RCC 7860 (cell line): Measurements from ENCODE around the gene UQCC3.
A peak's percentile ranks its signal among the peaks of the same experiment; 100 is the strongest.
"Not testable (repeated sequence)": the region's sequence is repeated elsewhere in the genome, so short reads cannot be mapped to it uniquely, and the experiment has no call there.

Source experiments
- DNase-seq: peaks from one replicate; pipeline ENCODE4 v3.0.0-alpha.2; 2015; ENCODE audit warnings: low spot score
- FAIRE-seq: peaks from 2 replicates; lab custom pipeline; 2012; peaks lifted over from hg19 to GRCh38; lab: Jason Lieb, UNC

The UQCC3 gene

DNA sequence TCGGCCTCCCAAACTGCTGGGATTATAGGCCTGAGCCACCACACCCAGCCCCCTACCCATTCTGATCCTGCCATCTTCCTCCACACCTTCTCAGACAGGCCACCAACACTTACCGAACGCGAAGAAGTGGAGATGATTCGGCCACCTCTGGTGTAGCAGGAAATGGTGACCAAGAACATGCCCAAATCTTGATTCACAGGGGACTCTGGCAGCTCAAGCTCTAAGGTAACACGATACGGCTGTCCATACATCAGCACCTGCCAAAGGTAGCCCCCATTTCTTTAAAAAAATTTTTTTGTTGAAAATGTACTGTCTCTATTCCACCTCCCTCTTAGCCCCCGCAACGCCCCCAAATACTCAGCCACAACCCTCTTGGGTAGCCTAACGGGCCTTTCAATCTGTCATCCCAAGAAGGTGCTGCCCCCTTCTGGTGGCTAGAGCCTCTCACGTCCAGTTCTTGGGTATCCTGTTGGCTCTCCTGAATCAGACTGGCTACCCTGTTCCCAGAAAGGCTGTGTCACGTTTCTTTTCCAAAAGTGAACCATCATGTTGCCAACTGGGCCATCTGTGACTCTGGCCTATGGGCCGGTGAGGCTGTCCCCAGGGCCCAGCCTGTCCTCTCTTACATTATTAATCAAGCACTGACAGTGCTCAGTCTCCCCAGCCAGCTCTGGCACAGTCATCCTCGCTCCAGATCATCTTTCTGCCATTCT is 23.1 kb downstream of the UQCC3 start:
- DNase-seq (peak; percentile 29), FAIRE-seq (no peak)

DNA sequence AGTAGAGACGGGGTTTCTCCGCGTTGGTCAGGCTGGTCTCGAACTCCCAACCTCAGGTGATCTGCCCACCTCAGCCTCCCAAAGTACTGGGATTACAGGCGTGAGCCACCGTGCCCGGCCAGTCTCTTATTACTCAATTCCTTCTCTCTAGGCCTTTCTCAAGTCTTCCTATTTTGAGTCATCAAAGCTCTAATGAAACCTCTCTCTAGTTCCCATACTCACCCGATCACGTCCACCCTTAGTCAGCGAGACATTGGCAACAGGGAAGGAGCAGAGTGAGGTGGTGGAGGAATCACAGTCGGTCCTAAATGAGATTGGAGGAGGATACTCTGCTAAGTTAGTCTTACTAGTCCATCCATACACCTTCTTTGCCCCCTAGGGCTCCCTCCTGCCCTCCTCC is 30.8 kb downstream of the UQCC3 start:
- no peak for DNase-seq
- FAIRE-seq: no peak

DNA sequence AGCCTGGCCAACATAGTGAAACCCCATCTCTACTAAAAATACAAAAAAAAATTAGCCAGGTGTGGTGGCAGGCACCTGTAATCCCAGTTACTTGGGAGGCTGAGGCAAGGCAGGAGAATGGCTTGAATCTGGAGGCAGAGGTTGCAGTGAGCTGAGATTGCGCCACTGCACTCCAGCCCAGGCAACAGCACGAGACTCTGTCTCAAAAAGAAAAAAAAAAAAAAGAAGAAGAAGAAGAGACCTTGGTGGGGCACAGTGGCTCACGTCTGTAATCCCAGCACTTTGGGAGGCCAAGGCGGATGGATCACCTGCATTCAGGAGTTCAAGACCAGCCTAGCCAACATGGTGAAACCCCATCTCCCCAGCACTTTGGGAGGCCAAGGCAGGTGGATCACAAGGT is 32.4 kb downstream of the UQCC3 start:
- FAIRE-seq, DNase-seq: not testable (repeated sequence)

DNA sequence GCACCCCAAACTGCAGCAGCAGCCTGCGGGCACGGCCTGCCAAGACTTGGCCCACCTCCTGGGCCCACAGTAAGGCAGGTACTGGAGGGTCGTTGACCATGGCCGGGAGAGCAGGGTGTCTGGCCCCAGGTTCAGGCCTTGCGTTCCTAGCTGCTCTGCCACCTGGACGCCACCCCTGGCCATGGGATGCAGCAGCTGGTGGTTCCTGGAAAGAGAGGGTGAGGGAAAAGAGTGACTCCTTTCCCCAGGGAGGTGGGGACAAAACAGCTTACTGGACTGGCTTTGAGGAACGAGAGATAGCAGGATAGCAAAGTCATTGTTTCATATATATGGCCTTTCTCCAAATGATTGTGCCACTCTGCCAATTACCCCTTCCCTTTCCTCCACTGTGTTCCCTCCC is 33.9 kb downstream of the UQCC3 start:
- DNase-seq (no peak), FAIRE-seq (no peak)

DNA sequence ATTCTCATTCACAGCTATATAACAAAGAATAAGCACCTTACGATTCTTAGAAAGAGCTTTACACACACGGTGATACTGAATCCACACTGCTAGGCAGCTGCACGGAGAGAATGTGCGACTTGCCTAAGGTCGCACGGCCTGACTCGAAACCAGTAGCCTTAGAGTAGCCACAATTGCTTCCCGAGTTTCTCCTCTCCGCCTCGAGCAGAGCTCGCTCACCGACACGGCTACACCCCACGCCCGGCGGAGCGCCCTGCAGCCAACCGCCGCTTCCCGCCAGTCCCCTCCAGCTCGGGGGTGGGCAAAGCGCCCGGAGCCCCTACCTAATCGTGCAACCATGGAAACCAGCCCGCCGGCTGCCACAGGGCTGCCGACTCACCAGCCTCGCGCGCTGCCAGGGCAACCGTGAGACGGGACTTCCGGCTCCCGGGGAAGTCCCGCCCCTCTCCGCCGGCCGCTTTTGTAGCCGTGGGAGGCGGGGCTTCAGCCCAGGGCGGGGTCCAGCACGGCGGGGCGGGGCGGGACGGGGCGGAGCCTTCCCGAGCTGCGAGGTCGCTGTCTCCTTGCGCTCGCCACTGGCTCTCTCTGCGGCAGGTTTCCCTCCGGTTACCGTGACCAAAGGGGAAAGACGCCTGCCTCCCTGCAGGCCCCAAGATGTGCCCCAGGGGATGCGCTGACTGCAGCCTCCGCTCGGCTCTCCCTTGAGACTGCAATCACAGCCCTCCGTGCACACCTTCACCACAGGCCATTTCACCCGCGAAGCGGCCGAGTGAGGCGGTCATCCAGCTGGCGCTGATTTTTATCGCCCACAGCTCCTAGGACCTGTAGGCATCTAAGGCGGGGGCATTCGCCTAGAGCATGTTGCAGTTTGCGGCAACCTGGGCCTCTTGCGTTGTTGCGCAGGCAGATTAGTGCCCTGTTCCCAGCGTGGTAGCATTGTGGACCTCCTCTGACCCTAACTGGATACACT is 34.7 kb downstream of the UQCC3 start:
- DNase-seq: peak; percentile 85
- FAIRE-seq: no peak

DNA sequence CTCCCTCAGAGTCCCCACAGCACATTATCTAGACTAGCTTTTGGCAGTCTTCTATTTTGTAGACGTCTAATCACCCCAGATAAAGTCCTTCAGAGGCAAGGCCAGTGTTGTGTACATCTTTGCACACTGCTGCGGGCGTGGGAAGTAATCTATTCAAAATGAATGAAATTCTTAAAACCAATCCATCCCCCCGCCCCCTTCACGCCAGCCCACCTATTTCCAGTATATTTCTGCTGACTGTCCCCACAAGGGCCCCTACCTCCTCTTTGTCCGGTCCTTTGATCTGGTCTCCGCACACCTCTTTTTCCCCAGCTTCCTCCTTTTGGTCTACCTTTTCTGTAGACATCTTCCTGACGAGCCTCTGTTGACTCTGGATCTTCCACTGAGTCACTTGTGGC is 35.4 kb downstream of the UQCC3 start:
- FAIRE-seq: no peak
- DNase-seq: no peak

DNA sequence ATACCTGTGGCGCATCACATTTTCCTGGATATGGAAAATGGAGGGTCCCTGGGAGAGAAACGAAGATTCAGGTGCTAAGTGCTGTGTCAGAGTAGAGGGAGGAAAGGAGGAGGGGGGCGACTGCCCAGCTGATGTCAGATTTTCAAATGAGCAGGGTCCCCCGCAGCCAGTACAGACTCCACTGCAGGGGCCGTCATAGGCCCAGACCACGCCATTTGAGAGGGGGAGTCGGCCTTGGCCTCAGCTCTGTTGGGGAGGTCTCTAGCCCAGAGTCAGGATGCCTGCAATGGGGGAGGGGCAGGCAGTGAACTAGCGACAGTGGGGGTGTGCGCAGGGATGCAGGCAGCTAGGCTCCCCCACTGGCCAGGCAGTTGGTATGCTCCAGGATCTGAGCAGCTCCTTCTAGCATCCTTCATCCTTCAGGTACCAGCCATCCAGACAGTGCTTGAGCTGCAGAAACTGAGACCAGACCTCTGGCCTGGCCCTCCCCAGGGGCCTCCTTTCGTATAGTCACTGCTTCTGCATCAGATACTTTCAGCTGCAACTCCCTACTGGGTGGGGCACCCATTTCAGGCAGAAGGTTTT is 35.9 kb downstream of the UQCC3 start, which contains the start of the genes BSCL2 and GNG3:
Gene BSCL2 (minus strand): TSS at position 148 of the 585 bp plus-strand sequence. CDS start 229 bp downstream, outside the sequence.
Gene GNG3 (plus strand): TSS at position 400 of the 585 bp plus-strand sequence. CDS start 620 bp downstream, outside the sequence.
- FAIRE-seq (no peak), DNase-seq (no peak)

DNA sequence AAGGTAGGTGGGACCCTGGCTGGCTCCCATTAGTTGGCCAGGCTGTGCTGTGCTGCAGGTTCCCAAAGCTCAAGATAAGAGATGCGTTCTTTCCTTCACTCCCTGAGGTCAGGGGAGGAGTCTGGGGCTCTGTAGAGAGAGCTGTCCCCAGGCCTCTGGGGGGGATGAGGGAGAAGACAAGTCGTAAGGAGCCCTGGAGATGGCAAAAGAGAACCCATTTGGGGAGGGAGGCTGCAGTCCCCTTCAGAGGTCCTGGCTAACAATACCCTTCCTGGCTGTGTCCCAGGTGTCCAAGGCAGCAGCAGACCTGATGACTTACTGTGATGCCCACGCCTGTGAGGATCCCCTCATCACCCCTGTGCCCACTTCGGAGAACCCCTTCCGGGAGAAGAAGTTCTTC is 36.9 kb downstream of the UQCC3 start:
- FAIRE-seq (no peak), DNase-seq (no peak)

DNA sequence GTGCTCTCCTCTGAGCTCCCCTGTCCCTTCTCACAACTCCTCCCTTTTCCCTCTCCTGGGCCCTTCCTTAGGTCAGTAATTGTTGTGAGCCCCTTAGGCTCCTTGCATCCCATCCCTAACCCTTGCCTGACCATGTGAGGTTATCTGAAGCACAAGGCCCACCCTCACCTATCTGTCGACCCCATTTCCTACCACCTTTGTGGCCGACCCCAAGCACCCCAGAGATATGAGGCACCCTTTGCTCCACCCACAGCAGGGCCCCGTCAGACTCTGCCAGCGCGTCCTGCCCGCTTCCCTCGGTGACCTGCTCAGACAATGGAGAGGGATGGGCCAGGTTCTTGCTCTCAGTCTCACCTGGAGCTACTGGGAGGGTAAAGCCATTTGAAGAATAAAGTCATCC is 37.3 kb downstream of the UQCC3 start:
- FAIRE-seq: no peak

DNA sequence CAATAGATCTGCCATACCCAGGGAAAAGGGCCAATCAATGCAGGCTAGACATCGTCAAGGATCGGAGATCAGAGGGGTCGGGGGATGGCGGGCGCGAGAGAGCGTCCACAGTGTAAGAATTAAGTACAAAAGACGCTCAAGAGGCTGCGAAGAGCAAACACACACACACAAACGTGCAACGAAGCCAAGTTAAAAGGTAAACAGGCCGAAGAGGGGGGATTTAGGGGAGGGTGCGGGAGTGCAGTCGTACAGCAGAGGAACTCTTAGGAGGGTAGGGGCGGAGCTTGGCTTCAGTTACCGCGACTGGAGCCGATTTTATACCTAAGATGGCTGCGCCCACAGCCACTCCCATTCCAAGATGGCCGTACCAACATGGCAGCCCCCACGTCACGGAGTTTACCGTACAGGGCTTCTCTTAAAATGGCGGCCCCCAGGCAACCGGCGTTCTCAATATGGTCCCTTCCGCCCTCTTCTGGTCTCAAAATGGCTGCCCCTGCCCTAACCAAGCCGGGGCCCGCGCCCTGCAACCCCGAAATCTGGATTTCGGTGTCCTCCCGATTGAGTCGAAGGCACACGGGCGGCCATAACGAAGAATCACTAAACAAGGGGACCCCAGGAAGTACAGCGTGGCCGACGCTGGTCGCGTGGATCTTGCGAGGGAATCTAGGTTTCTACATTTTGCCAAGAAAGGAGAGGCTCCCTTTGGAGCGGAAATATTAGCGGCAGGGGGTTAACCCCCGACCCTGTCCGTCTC is 38.0 kb downstream of the UQCC3 start:
- DNase-seq (no peak), FAIRE-seq (no peak)

More for the DNA sequence above, 37.3 kb downstream of the UQCC3 start:
- DNase-seq: no peak

DNA sequence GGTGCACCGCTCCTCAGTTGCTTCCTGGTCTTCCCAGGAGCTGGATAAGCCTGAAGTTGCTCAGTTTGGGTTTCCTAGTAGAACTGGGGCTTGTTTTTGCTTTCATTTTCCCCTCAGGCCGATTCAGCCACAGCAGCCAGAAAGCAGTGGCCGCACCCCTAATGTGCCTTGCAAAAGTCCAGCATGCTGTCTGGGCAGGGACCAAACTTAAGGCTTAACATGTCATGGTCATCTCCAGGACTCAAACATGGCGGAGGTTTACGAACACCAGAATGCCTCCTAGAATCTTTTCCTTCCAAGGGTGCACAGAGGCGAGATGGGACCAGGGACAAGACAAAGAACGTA is 38.5 kb downstream of the UQCC3 start:
- DNase-seq: no peak
- FAIRE-seq: no peak

DNA sequence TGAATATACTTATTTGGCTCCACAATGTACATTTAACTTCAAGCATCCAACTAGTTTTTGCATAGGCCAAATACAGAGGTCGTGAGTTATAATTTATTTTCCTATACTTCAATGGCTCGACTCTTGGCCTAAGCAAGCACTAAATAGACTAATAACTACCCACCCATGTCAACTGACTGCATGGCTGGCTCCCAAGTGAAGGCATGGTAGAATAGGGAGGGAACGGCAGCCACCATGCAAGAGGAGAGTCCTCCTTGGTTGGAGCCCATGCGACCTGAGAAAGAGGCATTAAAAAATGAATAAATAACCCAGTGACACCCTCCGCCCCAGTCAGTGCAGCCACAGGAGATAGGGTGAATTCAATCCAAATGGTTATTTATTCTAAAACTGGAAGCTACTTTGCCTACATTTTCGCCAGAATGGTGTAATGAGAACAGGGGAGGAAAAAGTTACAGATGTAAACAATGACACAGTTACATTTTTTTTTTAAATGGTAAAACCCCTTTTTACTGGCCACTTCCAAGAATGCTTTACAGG is 40.9 kb downstream of the UQCC3 start:
- FAIRE-seq: no peak
- DNase-seq: no peak

DNA sequence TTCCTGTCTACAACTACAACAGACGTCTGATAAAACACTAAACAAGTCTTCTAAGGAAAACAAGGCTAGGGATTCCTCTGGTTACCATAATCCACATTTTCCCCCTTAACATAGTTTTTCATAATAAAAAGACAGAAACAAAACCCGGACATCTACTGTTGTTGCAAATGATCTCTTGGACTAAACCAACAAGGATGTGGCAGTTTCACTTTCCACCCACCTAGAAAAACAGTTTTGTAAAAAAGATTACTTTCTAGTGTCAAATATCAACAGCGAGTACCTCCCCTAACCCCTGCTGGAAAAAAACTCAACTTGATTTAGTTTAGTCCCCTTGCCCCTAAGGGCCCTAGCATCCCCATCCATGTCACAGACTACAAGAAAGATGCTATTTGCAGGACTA is 41.4 kb downstream of the UQCC3 start:
- no peak for DNase-seq
- no peak for FAIRE-seq

DNA sequence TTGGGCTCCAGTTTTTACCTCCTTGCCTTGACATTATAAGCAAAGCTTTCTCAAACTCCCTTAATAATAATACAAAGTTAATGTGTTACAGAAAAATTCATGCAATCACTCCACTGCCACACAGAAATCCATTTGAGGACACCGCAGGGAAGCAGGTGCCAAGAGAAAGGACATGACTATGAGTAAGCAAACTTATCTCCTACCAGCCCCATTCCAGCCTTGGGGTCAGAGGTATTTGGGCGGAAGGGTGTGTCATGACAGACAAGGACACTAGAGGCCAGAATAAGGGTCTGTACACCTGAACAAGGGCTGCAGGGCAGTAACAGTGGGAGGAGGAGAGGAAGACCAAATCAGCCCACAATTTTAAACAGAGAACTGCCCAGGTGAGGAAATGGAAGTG is 41.9 kb downstream of the UQCC3 start:
- FAIRE-seq: no peak

DNA sequence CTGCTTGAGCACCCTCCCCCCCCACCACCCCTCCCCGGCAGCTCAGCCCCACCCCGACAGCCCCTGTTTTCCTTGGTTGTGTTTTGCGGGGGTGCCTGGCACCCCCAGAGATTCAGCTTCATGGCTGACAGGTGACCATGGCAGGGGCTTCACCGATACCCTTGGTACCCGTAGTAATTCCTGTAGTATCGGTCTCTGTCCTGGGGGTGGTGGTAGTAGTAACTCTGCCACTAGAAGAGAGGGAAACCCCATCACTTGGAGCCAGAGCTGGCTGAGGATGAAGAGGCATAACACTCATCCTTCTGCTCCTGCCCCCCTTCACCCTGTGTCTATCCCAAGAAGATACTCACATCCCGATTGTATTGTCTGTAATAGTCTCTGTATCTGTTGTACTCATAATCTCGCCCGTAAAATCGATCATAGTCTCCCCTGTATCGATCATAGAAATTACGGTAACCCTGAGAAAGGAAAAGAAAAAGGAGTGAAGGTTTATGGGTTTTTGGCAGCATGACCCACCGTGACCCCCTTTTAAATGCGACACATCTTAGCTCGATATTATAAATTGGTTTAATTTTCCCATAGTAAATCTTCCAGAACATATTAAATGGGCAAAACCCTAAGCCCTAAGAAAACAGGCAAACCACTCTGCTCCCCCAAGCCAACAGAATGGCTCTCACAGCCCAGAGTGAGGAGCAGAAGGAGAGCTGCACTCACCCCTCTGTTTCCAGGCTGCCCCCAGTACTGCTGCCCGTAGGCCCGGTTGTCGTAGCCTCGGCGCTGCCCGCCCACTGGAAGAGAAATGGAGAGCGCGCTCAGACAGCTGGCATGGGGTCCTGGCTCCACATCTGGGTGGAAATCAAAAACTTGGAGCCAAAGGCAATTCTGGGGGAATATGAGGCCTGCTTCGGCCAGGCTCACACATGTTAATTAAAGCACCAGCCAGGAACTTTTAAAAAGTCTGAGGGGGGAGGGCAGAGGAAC is 44.0 kb downstream of the UQCC3 start:
- DNase-seq (no peak), FAIRE-seq (no peak)

More for the DNA sequence above, 41.9 kb downstream of the UQCC3 start:
- peak; percentile 10 for DNase-seq

DNA sequence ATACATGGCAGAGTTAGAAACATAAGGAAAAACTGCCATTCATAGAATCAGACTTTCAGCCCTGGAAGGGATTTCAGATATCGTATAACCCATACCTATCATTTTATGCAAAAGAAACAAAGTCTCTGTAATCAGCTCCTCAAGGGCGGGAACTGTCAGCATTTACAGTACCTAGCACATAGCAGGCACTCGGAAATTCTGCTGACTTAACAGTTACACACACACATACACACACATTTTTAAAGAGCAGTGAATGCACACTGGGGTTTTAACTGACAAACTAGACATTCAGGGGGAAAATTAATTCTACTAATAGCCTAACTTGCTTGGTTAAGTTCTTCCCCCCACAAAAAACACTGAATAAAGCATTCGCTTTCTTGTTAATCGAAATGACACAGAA is 44.7 kb downstream of the UQCC3 start:
- FAIRE-seq (no peak), DNase-seq (no peak)

DNA sequence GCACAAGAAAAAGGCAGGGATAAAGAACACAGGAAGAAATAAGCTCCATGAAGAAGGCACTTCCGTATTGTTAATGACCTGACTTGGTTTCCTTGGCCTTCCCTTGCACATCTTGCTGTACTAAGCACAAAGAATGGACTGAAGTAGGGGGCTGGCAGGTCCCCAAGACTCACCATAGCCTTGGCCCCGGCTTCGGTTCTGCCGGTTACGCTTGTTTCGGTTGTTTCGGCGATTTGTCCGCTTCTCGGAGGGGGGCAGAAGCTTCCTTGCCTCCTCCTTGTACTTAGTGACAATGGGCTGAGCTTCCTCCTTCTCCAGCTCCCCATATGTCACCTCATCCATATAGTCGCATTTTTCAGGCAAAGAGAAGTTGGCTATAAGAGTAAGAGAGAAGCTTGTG is 45.3 kb downstream of the UQCC3 start:
- FAIRE-seq: no peak

DNA sequence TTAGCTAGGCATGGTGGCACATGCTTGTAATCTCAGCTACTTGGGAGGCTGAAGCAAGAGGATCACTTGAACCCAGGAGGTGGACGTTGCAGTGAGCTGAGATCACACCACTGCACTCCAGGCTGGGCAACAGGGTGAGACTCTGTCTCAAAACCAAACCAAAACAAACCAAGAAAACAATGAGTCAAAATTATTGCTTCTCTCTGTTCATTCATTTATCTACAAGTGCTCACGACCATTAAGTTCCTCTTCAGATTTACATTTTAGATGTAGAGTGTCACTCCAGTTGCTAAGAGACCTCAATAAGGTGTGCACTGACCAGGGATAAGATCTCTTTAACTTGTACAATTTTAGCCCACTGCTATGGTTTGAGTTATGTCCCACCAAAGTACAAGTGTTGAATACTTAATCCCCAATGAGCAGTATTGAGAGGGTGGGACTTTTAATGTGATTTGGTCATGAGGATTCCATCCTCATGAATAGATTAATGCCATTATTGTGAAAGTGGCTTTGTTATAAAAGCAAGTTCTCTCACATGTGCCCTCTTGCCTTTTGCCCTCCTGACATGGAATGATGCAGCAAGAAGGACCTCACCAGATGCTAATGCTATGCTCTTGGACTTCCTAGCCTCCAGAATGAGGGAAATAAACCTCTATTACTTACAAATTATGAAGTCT is 48.0 kb downstream of the UQCC3 start:
- no peak for FAIRE-seq
- DNase-seq: no peak

More for the DNA sequence above, 45.3 kb downstream of the UQCC3 start:
- DNase-seq: no peak

DNA sequence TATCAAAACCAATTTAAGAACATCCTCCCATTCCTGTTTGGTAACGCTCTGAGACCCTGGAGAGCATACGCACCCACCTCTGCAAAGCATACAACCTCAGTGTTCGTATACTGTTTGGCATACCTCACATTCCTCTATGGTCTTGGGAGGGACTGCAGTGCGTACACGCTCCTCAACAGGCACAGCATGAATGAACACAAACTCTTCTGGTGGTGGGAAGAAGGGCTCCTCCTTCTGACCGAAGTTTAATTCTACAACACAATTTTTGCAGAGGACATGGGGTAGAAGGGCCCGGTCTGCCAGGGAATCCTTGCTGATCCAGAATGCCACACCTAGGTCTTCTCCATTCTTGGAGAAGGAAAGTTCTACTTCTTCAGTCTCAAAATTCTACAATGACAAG is 50.5 kb downstream of the UQCC3 start:
- FAIRE-seq: no peak
- DNase-seq: no peak
